Cardiac muscle cell (in vitro differentiated cells and primary cell): ENCODE data around the gene BTBD7. TPM values are rescaled to one million over a fixed set of nuclear protein-coding genes. Genes with fewer than 3 reads are reported as not detected.

Experiments
- DNase-seq, 2 donors: peaks; one replicate each; pipeline versions ENCODE4 v3.0.0 to v3.0.0-alpha.2; 2010 to 2017; ENCODE audit warnings: low read depth in 1 of 2, low spot score in 1 of 2
- H3K27ac ChIP-seq: fragments of 200-600 bp; sonication (generic); 2 replicates; pipeline ENCODE4 v1.5.1; 2016
- H3K27me3 ChIP-seq: fragments of 200-600 bp; sonication (generic); 2 replicates; pipeline ENCODE4 v1.6.0; 2016; ENCODE audit warnings: control low read depth
- H3K36me3 ChIP-seq: fragments of 200-600 bp; sonication (generic); 2 replicates; pipeline ENCODE4 v1.5.1; 2016; ENCODE audit warnings: control low read depth
- H3K4me1 ChIP-seq: fragments of 200-600 bp; sonication (generic); 2 replicates; pipeline ENCODE4 v1.8.1; 2017; ENCODE audit warnings: low read depth, mild to moderate bottlenecking, mixed run types
- H3K4me3 ChIP-seq: fragments of 200-600 bp; sonication (generic); 2 replicates; pipeline ENCODE4 v1.5.1; 2016; ENCODE audit warnings: mild to moderate bottlenecking
- H3K9me3 ChIP-seq: fragments of 200-600 bp; sonication (generic); 2 replicates; pipeline ENCODE4 v1.5.1; 2017; ENCODE audit warnings: low read depth, mild to moderate bottlenecking, control low read depth
- CTCF ChIP-seq: IDR thresholded peaks from 2 replicates; pipeline ENCODE4 v1.5.1; 2012; ENCODE audit warnings: low read depth, mild to moderate bottlenecking, low read length
- polyA plus RNA-seq: library from polyadenylated mRNA; unstranded; fragments of >200 nt; fragmentation: Nextera tagmentation; extraction: Ambion mirVana; gene quantifications from 2 replicates; pipeline ENCODE4 v1.2.1, GENCODE V29; 2016
- total RNA-seq: library from RNA; depleted of rRNA; stranded (reverse); fragments of >200 nt; gene quantifications from 2 replicates; pipeline ENCODE4 v1.2.3, GENCODE V29; 2016

The BTBD7 gene
- total and polyA plus RNA-seq, 2 experiments from 2014 or later = 19.4 to 21.7 TPM

GRCh38 chr14:93299866-93300265, 33.0 kb downstream of the BTBD7 start:
- H3K4me1 ChIP-seq = no peaks in the 10 kb centered on the region
- H3K9me3 ChIP-seq = no peaks in the 10 kb centered on the region
- no peaks in the 10 kb centered on the region for H3K27me3 ChIP-seq
- no peak overlapping the region for H3K27ac ChIP-seq
- peaks cover 2% of the 10 kb centered on the region for H3K36me3 ChIP-seq
- TF ChIP-seq CTCF = no peak
- H3K4me3 ChIP-seq = no peak overlapping the region
- DNase-seq = peak in 1 of 2 donors; percentile 68

- peak overlapping the region; percentile 19 for H3K27ac ChIP-seq
- no peaks in the 10 kb centered on the region for H3K4me1 ChIP-seq
- H3K4me3 ChIP-seq = no peak overlapping the region
- DNase-seq = peak in 1 of 2 donors; percentile 17
- no peak for TF ChIP-seq CTCF
- H3K36me3 ChIP-seq = peaks cover 4% of the 10 kb centered on the region
- H3K27me3 ChIP-seq = no peaks in the 10 kb centered on the region
- no peaks in the 10 kb centered on the region for H3K9me3 ChIP-seq
These were observed 33.4 kb downstream of the BTBD7 start for GRCh38 chr14:93299416-93299815.

- Histone ChIP-seq H3K4me3 (no peak overlapping the region), H3K4me1 (no peaks in the 10 kb centered on the region), H3K27ac (no peak overlapping the region), H3K27me3 (no peaks in the 10 kb centered on the region), H3K36me3 (peaks cover 9% of the 10 kb centered on the region), H3K9me3 (no peaks in the 10 kb centered on the region)
- no peak for TF ChIP-seq CTCF
- DNase-seq = no peak
These were observed 37.2 kb downstream of the BTBD7 start for GRCh38 chr14:93295541-93296220.

GRCh38 chr14:93286212-93286890, 46.5 kb downstream of the BTBD7 start:
- H3K9me3 ChIP-seq = no peaks in the 10 kb centered on the region
- no peak overlapping the region for H3K4me3 ChIP-seq
- no peaks in the 10 kb centered on the region for H3K27me3 ChIP-seq
- no peaks in the 10 kb centered on the region for H3K4me1 ChIP-seq
- H3K27ac ChIP-seq = no peak overlapping the region
- peak in 1 of 2 donors; percentile 34 for DNase-seq
- TF ChIP-seq CTCF = no peak
- H3K36me3 ChIP-seq = peaks cover 7% of the 10 kb centered on the region

- Histone ChIP-seq H3K4me3 (no peak overlapping the region), H3K27me3 (no peaks in the 10 kb centered on the region), H3K27ac (no peak overlapping the region), H3K9me3 (no peaks in the 10 kb centered on the region), H3K4me1 (no peaks in the 10 kb centered on the region), H3K36me3 (peaks cover 7% of the 10 kb centered on the region)
- DNase-seq = peak in 1 of 2 donors; percentile 38
- no peak for TF ChIP-seq CTCF
These were observed 47.8 kb downstream of the BTBD7 start for GRCh38 chr14:93285044-93285443.
